DMS153 (cell line): ENCODE measurements around the gene DHRS12.

Experiments used
- DNase-seq: peaks from one replicate; lab custom pipeline; 2025; lab: John Stamatoyannopoulos, UW

Gene DHRS12

GRCh38 chr13:51758691-51759090 is 45.3 kb downstream of the DHRS12 start:
- no peak for DNase-seq

- DNase-seq, result no peak
Measured at GRCh38 chr13:51756651-51757050, 47.3 kb downstream of the DHRS12 start.

GRCh38 chr13:51747438-51748434 is 56.2 kb downstream of the DHRS12 start:
- DNase-seq, result no peak

DNA sequence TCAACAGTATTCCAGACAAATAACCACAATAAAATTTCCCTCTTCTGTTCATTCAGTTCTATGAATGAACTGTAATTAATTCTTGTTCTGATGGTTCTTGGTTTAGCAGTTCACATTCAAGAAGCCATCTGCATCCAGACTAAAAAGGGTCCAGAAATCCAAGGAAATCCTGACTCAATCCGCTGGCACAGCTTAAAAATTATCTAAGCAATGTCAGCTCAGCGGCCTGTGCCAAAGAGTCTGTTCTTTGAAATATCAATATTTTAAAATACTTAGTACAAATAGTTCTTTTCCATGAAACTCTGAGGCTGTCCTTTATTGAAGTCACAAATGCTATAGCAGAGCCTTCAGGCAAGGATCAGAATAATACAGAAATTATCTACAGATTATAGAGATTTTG is 57.2 kb downstream of the DHRS12 start:
- no peak for DNase-seq

DNA sequence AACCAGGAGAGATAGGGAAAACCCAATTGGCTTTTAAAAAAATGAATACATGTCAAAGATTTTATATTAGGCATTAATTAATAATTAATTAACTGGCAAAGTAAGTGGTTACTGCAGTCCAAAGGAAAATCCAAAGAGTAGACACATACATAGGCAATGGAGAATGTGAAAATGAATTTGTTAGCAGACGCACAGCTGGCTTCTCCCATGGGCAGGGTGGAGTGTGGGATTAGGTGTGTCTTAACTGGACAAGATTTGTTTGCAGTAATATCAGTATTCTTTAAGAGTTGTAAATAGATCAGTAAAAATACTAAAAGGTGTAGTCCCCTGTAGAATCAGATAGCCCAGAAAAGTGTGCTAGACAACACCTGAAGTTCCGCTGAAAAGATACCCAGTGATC is 58.7 kb downstream of the DHRS12 start:
- DNase-seq, result no peak

DNA sequence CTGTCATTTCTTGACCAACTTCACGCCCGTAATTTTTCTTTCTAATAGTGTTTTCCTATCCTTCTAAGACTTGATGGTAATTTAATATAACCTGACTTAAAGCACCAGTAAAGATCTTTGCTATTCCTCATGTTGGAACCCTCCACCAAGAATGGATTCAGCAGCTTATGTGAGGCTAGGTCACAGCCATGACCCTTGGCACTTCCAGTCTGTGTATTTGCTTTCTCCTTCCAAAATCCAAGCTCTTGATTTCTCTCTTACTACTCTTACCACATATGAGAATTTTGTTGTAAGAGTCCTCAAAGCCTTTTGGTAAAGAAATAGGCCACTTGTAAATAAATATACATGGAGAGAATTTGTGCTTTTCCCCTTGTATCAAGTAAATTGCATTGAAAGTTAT is 61.4 kb downstream of the DHRS12 start:
- no peak for DNase-seq

DNA sequence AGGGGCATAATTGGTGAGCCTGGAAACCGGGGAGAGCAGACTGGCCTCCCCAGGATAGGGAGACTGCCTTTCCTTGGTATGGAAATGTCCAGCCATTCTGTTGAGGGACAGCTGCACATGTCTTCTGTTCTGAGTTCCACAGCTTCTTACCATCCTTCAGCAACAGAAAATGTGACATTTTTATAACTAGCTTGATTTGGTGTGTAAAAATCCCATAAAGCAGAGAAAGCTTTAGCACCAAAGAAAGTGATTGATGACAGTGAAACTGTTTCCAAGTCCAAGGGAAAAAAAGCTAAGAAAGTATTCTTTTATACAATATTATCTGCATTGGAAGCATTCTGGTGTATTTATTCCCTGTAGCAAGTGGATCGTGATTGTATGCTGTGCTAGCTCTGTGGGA is 61.9 kb downstream of the DHRS12 start:
- DNase-seq, result no peak

GRCh38 chr13:51740698-51741097 is 63.3 kb downstream of the DHRS12 start:
- DNase-seq, result no peak

- no peak for DNase-seq
Measured at GRCh38 chr13:51739027-51739764, 64.8 kb downstream of the DHRS12 start.

- DNase-seq, result no peak
Measured at GRCh38 chr13:51738226-51738905, 65.6 kb downstream of the DHRS12 start.

- no peak for DNase-seq
Measured at GRCh38 chr13:51737609-51738008, 66.4 kb downstream of the DHRS12 start.

DNA sequence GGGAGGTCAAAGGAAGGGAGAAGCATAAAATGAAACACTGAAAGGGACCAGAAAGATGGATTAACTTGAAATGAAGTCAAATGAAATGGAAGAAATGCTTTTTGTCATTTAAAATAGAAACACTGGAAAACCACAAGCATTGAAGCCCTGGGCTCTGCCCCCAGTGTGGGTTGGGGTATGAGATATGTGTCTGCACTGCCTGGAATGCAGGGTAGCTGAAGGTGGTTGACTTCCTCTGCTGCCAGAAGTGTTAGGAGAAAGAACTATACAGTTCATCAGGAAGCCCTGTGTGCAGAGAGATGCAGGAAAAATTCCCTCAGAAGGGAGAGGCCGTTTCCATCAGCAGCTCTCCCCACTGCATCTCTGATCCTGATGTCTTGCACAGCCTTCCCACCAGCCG is 69.2 kb downstream of the DHRS12 start:
- DNase-seq, result no peak

DNA sequence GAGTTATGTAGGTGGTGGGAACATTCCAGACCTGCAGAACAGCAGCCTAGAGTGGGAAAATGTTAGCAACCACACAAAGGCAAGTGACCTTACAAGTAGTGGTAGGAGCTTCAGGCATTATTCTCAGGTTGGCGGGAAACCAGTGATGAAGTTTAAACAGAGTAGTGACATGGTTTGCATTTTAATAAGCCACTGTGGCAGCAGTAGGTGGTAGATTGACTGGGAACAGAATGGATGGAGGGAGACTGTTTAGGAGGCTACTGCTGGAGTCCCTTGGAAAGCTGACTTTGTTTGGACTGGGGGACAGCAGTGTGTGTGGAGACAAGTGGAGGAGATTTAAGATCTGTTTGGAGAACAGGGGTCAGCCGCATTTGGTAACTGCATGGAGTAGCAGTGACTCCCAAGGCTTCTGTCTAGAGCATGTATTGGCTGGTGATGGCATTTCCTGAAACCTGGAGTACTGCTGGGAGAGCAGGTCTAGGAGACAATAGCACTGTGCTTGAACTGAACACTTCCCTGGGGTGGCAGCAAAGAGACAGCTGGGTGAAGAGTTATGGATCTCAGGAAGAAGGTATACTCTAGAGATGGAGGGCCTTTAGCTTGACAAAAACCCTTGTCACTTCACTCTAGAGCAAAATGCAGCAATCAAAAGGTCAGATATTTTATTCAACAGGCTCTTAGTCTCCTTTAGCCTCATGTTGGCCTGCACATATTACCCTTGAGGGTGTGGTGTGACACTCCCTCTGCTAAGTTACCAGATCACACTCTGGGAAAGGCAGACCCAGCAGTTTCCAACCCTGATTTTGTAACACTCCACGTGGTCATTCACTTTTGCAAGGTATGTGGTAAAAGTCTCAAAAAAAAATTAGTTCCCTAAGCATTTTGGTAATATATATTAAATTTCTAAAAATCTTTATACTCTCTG is 70.3 kb downstream of the DHRS12 start:
- peak; percentile 3 for DNase-seq

GRCh38 chr13:51731759-51732158 is 72.2 kb downstream of the DHRS12 start:
- DNase-seq, result no peak

DNA sequence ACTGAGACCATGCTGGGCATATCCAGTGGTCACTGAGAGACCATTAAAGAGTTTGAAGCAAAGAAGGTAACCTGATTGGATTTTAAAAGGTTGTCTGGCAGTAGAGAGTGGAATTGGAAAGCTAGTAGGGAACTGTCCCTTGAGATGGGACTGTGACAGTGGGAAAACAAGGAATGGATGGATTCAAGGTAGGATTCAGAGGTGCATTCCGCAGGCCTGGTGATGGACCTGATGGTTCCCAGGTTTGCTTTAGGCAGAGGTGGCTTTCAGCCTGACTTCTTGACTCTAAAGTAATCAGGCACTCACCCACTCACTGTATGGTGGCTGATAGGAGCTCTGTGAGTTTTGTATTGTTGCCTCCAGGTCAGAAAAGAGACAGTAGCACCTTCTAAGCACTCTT is 73.0 kb downstream of the DHRS12 start:
- no peak for DNase-seq

GRCh38 chr13:51729866-51730553 is 74.0 kb downstream of the DHRS12 start:
- DNase-seq, result no peak

GRCh38 chr13:51728972-51729371 is 75.0 kb downstream of the DHRS12 start:
- no peak for DNase-seq

GRCh38 chr13:51728275-51728673 is 75.7 kb downstream of the DHRS12 start:
- DNase-seq, result no peak

DNA sequence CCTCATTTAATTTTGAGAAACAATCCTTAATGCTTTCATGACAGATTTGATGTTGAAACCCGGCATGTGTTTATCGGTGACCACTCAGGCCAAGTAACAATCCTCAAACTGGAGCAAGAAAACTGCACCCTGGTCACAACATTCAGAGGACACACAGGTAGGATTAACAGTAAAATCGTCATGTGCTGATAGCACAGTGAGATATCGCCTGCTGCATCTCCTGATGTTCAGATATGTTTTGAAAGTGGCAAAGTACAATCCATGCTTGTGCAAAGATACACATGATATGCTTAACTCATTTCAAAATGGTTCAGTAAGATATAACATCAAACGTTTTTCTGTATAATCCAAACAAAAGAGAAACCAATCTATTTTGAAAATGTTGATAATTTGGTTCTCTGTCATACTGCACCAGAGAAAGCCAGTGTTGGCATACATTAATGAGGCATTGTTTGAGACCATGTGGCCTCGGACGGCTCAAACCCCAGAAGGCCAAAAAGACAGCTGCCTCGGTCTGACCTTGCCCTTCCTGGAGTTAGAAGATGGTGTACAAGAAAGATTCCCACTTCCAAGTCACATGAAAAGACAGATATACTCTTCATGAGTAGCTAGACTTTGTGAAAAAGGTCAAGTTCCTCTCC is 76.2 kb downstream of the DHRS12 start:
- DNase-seq, result no peak

- DNase-seq, result no peak
Measured at GRCh38 chr13:51726446-51727193, 77.3 kb downstream of the DHRS12 start.
